ENCODE measurements around the gene CCDC9. TPM values are rescaled to one million over a fixed set of nuclear protein-coding genes. Genes with fewer than 3 reads are reported as not detected.

The CCDC9 gene
- total RNA-seq, 1 donor from 2014 or later = 36.1 TPM

GRCh38 chr19:47227352-47228167 is 28.8 kb upstream of the CCDC9 start:
- H3K4me3 Mint-ChIP-seq (ENCODE audit: low read depth) = peak overlapping the region; percentile 68
- peak; percentile 59 for DNase-seq (ENCODE audit: low spot score, unreplicated experiment)
- TF ChIP-seq CTCF (IDR thresholded peaks at IDR 0.05; ENCODE audit: unreplicated experiment) = no peak
- peak overlapping the region; percentile 97 for H3K27ac Mint-ChIP-seq
- peaks cover 18% of the 10 kb centered on the region for H3K4me1 Mint-ChIP-seq (ENCODE audit: low read depth)
- H3K9me3 Mint-ChIP-seq (ENCODE audit: low read depth) = no peaks in the 10 kb centered on the region
- no peaks in the 10 kb centered on the region for H3K27me3 Mint-ChIP-seq
- H3K36me3 Mint-ChIP-seq (ENCODE audit: insufficient read depth) = peaks cover 4% of the 10 kb centered on the region

- TF ChIP-seq CTCF (IDR thresholded peaks at IDR 0.05; ENCODE audit: unreplicated experiment) = no peak
- Mint-ChIP-seq H3K4me1 (ENCODE audit: low read depth) (peaks cover 21% of the 10 kb centered on the region), H3K27me3 (no peaks in the 10 kb centered on the region), H3K4me3 (ENCODE audit: low read depth) (peak overlapping the region; percentile 68), H3K27ac (no peak overlapping the region), H3K9me3 (ENCODE audit: low read depth) (no peaks in the 10 kb centered on the region), H3K36me3 (ENCODE audit: insufficient read depth) (peaks cover 4% of the 10 kb centered on the region)
- peak; percentile 31 for DNase-seq (ENCODE audit: low spot score, unreplicated experiment)
Observed at GRCh38 chr19:47228168-47228936, 28.0 kb upstream of the CCDC9 start.

GRCh38 chr19:47228937-47229675 is 27.2 kb upstream of the CCDC9 start:
- Mint-ChIP-seq H3K36me3 (ENCODE audit: insufficient read depth) (peaks cover 2% of the 10 kb centered on the region), H3K27ac (no peak overlapping the region), H3K4me3 (ENCODE audit: low read depth) (no peak overlapping the region), H3K4me1 (ENCODE audit: low read depth) (peaks cover 21% of the 10 kb centered on the region), H3K27me3 (no peaks in the 10 kb centered on the region), H3K9me3 (ENCODE audit: low read depth) (no peaks in the 10 kb centered on the region)
- no peak for DNase-seq (ENCODE audit: low spot score, unreplicated experiment)
- TF ChIP-seq CTCF (IDR thresholded peaks at IDR 0.05; ENCODE audit: unreplicated experiment) = no peak

GRCh38 chr19:47229676-47230053 is 26.7 kb upstream of the CCDC9 start:
- no peak for DNase-seq (ENCODE audit: low spot score, unreplicated experiment)
- no peak for TF ChIP-seq CTCF (IDR thresholded peaks at IDR 0.05; ENCODE audit: unreplicated experiment)
- H3K4me3 Mint-ChIP-seq (ENCODE audit: low read depth) = no peak overlapping the region
- no peaks in the 10 kb centered on the region for H3K27me3 Mint-ChIP-seq
- peaks cover 2% of the 10 kb centered on the region for H3K36me3 Mint-ChIP-seq (ENCODE audit: insufficient read depth)
- H3K4me1 Mint-ChIP-seq (ENCODE audit: low read depth) = peaks cover 21% of the 10 kb centered on the region
- H3K27ac Mint-ChIP-seq = no peak overlapping the region
- H3K9me3 Mint-ChIP-seq (ENCODE audit: low read depth) = no peaks in the 10 kb centered on the region
